ENCODE measurements around the gene NSMF. TPM values are rescaled to one million over a fixed set of nuclear protein-coding genes. Genes with fewer than 3 reads are reported as not detected.

NSMF gene
- total RNA-seq, 1 experiment from 2014 or later = 52.7 TPM

GRCh38 chr9:137461316-137461662, 2.2 kb upstream of the NSMF start:
- ChIA-PET POLR2A (ENCODE audit: low non-redundant PET) (no interaction called here), CTCF (no interaction called here)
- no peak overlapping the region for H3K27ac ChIP-seq (ENCODE audit: low read depth, low read length, poor library complexity, severe bottlenecking)
- H3K4me1 ChIP-seq (ENCODE audit: insufficient read depth, low read length, poor library complexity, severe bottlenecking) = peaks cover 13% of the 10 kb centered on the region
- H3K4me3 ChIP-seq (ENCODE audit: low read depth, low read length, poor library complexity, severe bottlenecking) = no peak overlapping the region
- no peaks in the 10 kb centered on the region for H3K36me3 ChIP-seq (ENCODE audit: insufficient read depth, low read length, poor library complexity, severe bottlenecking)
- H3K9me3 ChIP-seq (ENCODE audit: low read depth, low read length, poor library complexity, severe bottlenecking) = no peaks in the 10 kb centered on the region
- TF ChIP-seq EZH2 (IDR thresholded peaks at IDR 0.05; ENCODE audit: borderline replicate concordance, low read depth, low read length, poor library complexity, severe bottlenecking) (no peak), CTCF (conservative IDR thresholded peaks at IDR 0.05; ENCODE audit: low read depth, low read length) (no peak)
- BruUV-seq (replicated peaks) = no TSS peak
- no peak for DNase-seq (ENCODE audit: low spot score)
- intact Hi-C loops (cut with micrococcal nuclease; ENCODE audit: unreplicated experiment) = no loop called here
- H3K27me3 ChIP-seq (replicated peaks; ENCODE audit: insufficient read depth, low read depth, low read length, poor library complexity) = no peaks in the 10 kb centered on the region

- Histone ChIP-seq H3K4me3 (ENCODE audit: low read depth, low read length, poor library complexity, severe bottlenecking) (no peak overlapping the region), H3K27ac (ENCODE audit: low read depth, low read length, poor library complexity, severe bottlenecking) (no peak overlapping the region), H3K36me3 (ENCODE audit: insufficient read depth, low read length, poor library complexity, severe bottlenecking) (no peaks in the 10 kb centered on the region), H3K27me3 (replicated peaks; ENCODE audit: insufficient read depth, low read depth, low read length, poor library complexity) (no peaks in the 10 kb centered on the region), H3K4me1 (ENCODE audit: insufficient read depth, low read length, poor library complexity, severe bottlenecking) (peaks cover 13% of the 10 kb centered on the region), H3K9me3 (ENCODE audit: low read depth, low read length, poor library complexity, severe bottlenecking) (no peaks in the 10 kb centered on the region)
- BruUV-seq (replicated peaks) = no TSS peak
- intact Hi-C loops (cut with micrococcal nuclease; ENCODE audit: unreplicated experiment) = no loop called here
- ChIA-PET CTCF (no interaction called here), POLR2A (ENCODE audit: low non-redundant PET) (interaction anchor here (0.6 kb wide), 1 partner anchor 10 kb away, joined by 3 read pairs; no protein-coding TSS in a partner anchor)
- no peak for DNase-seq (ENCODE audit: low spot score)
- TF ChIP-seq CTCF (conservative IDR thresholded peaks at IDR 0.05; ENCODE audit: low read depth, low read length) (no peak), EZH2 (IDR thresholded peaks at IDR 0.05; ENCODE audit: borderline replicate concordance, low read depth, low read length, poor library complexity, severe bottlenecking) (no peak)
These were observed 1.5 kb upstream of the NSMF start for GRCh38 chr9:137460363-137461315.

GRCh38 chr9:137459601-137460362, 648 bp upstream of the NSMF start:
- peak overlapping the region; percentile 79 for H3K27ac ChIP-seq (ENCODE audit: low read depth, low read length, poor library complexity, severe bottlenecking)
- no peak for TF ChIP-seq EZH2 (IDR thresholded peaks at IDR 0.05; ENCODE audit: borderline replicate concordance, low read depth, low read length, poor library complexity, severe bottlenecking)
- no peak for TF ChIP-seq CTCF (conservative IDR thresholded peaks at IDR 0.05; ENCODE audit: low read depth, low read length)
- intact Hi-C loops (cut with micrococcal nuclease; ENCODE audit: unreplicated experiment) = no loop called here

More at GRCh38 chr9:137459601-137460362, 648 bp upstream of the NSMF start:
- peaks cover 13% of the 10 kb centered on the region for H3K4me1 ChIP-seq (ENCODE audit: insufficient read depth, low read length, poor library complexity, severe bottlenecking)
- ChIA-PET POLR2A (ENCODE audit: low non-redundant PET) (interaction anchor here (0.6 to 0.7 kb wide), 3 partner anchors 10 to 93 kb away, joined by 3 read pairs; no protein-coding TSS in a partner anchor), CTCF (interaction anchor here (0.6 kb wide), 1 partner anchor 223 kb away, joined by 3 read pairs; no protein-coding TSS in a partner anchor)
- no peaks in the 10 kb centered on the region for H3K27me3 ChIP-seq (replicated peaks; ENCODE audit: insufficient read depth, low read depth, low read length, poor library complexity)
- H3K4me3 ChIP-seq (ENCODE audit: low read depth, low read length, poor library complexity, severe bottlenecking) = peak overlapping the region; percentile 80
- BruUV-seq (replicated peaks) = no TSS peak
- no peaks in the 10 kb centered on the region for H3K9me3 ChIP-seq (ENCODE audit: low read depth, low read length, poor library complexity, severe bottlenecking)
- no peak for DNase-seq (ENCODE audit: low spot score)
- H3K36me3 ChIP-seq (ENCODE audit: insufficient read depth, low read length, poor library complexity, severe bottlenecking) = no peaks in the 10 kb centered on the region
